ENCODE measurements around the gene KRTAP4-12. TPM values are rescaled to one million over a fixed set of nuclear protein-coding genes. Genes with fewer than 3 reads are reported as not detected.
"Not testable (repeated sequence)": the region's sequence is repeated elsewhere in the genome, so short reads cannot be mapped to it uniquely, and the experiment has no call there.

KRTAP4-12 gene
- total RNA-seq, 4 donors from 2014 or later, result not detected

GRCh38 chr17:41101586-41102259 lies 22.3 kb downstream of the KRTAP4-12 start, which contains the start of gene KRTAP4-16:
KRTAP4-16 (minus strand) TSS chr17:41102209; CDS start chr17:41102209, 0 bp downstream.
- no peak within 1 kb of the TSS for H3K4me3 ChIP-seq
- peaks cover 0 to 15% (median 0%) of the 10 kb centered on the region in 4 donors for H3K27me3 ChIP-seq
- H3K4me1 ChIP-seq, result no peaks in the 10 kb centered on the region
- TF ChIP-seq, protein P1, sequence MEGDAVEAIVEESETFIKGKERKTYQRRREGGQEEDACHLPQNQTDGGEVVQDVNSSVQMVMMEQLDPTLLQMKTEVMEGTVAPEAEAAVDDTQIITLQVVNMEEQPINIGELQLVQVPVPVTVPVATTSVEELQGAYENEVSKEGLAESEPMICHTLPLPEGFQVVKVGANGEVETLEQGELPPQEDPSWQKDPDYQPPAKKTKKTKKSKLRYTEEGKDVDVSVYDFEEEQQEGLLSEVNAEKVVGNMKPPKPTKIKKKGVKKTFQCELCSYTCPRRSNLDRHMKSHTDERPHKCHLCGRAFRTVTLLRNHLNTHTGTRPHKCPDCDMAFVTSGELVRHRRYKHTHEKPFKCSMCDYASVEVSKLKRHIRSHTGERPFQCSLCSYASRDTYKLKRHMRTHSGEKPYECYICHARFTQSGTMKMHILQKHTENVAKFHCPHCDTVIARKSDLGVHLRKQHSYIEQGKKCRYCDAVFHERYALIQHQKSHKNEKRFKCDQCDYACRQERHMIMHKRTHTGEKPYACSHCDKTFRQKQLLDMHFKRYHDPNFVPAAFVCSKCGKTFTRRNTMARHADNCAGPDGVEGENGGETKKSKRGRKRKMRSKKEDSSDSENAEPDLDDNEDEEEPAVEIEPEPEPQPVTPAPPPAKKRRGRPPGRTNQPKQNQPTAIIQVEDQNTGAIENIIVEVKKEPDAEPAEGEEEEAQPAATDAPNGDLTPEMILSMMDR (IDR thresholded peaks at IDR 0.05), result no peak
- no peak for TF ChIP-seq POLR2A (IDR thresholded peaks at IDR 0.05)
- 49 to 76% methylated on average over 8 to 9 of the region's 10 CpGs for WGBS, 2 donors
- no peaks in the 10 kb centered on the region for H3K9me3 ChIP-seq
- no peaks in the 10 kb centered on the region for H3K36me3 ChIP-seq
- no peak within 1 kb of the TSS for H3K27ac ChIP-seq
- DNase-seq, result no peak
- intact Hi-C loops (cut with DNase I), result no loop called here

DNA sequence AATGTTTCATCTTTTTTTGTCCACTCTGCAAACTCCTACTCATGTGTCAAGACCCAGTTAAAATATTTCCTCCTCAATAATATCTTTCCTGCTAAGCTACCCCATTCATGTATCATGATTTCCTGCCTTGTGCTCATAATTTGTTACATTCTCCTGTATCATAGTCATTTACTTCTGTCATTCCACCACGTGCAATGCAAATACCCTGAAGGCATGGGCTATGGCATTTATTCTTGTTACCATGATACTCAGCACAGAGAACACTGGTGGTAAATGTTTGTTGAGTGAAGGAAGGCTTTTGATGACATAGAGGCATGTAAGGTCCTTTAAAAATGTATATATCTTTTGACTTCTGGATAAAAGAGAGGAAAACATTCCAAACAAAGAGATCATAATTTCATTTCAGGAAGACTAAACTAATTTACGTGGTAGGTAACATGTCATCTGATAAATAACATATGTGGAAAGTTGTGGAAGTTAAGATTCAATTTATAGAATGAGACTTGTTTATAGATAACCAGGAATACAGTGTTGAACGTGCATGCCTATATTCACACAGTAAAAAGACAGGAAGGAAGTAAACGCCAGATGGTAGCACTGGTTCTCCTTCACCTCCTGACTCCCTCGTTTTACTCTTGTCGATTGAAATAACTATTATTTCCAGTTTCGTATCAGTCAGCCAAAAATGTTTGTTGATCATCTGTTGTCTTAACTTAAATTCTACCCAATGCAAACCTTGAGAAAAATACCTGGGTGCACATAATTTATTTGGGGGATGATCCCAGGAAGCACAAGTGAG lies 24.1 kb downstream of the KRTAP4-12 start:
- H3K36me3 ChIP-seq; H3K4me3 ChIP-seq; DNase-seq; H3K27ac ChIP-seq; H3K27me3 ChIP-seq; H3K4me1 ChIP-seq; intact Hi-C loops (cut with DNase I); H3K9me3 ChIP-seq: not testable (repeated sequence)
- WGBS, 2 donors, result 45 to 58% methylated on average over 7 of the region's 7 CpGs

- Histone ChIP-seq H3K4me1 (no peaks in the 10 kb centered on the region), H3K27me3 (peaks cover 0 to 5% (median 0%) of the 10 kb centered on the region in 4 donors), H3K27ac (no peak overlapping the region), H3K4me3 (no peak overlapping the region), H3K36me3 (no peaks in the 10 kb centered on the region), H3K9me3 (no peaks in the 10 kb centered on the region)
- intact Hi-C loops (cut with DNase I), result no loop called here
- no peak for DNase-seq
- TF ChIP-seq, protein P1 (IDR thresholded peaks at IDR 0.05), result no peak
- no peak for TF ChIP-seq POLR2A (IDR thresholded peaks at IDR 0.05)
- 41 to 45% methylated on average over 6 of the region's 6 CpGs for WGBS, 2 donors
Measured at GRCh38 chr17:41098481-41098880, 25.5 kb downstream of the KRTAP4-12 start.

- DNase-seq, result no peak
- no peaks in the 10 kb centered on the region for H3K36me3 ChIP-seq
- H3K27me3 ChIP-seq, result peaks cover 0 to 5% (median 0%) of the 10 kb centered on the region in 4 donors
- intact Hi-C loops (cut with DNase I), result no loop called here
- TF ChIP-seq, protein P1 (IDR thresholded peaks at IDR 0.05), result no peak
- TF ChIP-seq POLR2A (IDR thresholded peaks at IDR 0.05), result no peak
- WGBS, 2 donors, result 59 to 60% methylated on average over 4 of the region's 4 CpGs
- H3K4me1 ChIP-seq, result no peaks in the 10 kb centered on the region
- H3K27ac ChIP-seq, result no peak within 1 kb of the TSS
- no peaks in the 10 kb centered on the region for H3K9me3 ChIP-seq
- H3K4me3 ChIP-seq, result no peak within 1 kb of the TSS
Measured at GRCh38 chr17:41098042-41098441, 25.9 kb downstream of the KRTAP4-12 start, which contains the start of gene KRTAP4-8. KRTAP4-8 (minus strand) TSS chr17:41098142; CDS start chr17:41098084, 58 bp downstream.

DNA sequence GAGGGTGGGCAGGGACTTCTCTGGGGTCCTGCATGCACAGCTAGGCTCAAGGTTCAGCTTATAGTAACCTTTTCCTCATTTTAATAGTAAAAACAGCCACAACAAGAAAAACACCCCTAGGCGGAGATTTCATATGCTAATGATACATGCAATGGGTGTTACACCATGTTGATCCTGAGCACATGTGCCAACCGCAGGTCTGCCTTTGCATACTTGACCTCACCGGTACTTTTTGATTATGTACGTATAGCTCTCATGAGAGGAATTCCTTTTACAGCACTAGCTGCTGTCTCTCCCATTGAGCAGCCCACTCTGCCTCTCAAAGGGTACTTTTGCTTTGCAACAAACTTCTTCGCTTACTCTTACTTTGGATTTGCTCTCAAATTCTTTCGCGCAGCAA lies 27.9 kb downstream of the KRTAP4-12 start:
- no peaks in the 10 kb centered on the region for H3K36me3 ChIP-seq
- no peak for DNase-seq
- peaks cover 0 to 5% (median 0%) of the 10 kb centered on the region in 4 donors for H3K27me3 ChIP-seq
- 89 to 90% methylated on average over 7 of the region's 7 CpGs for WGBS, 2 donors
- no peaks in the 10 kb centered on the region for H3K9me3 ChIP-seq
- TF ChIP-seq POLR2A (IDR thresholded peaks at IDR 0.05), result no peak
- TF ChIP-seq, protein P1 (IDR thresholded peaks at IDR 0.05), result no peak
- H3K4me1 ChIP-seq, result no peaks in the 10 kb centered on the region
- intact Hi-C loops (cut with DNase I), result no loop called here
- no peak overlapping the region for H3K27ac ChIP-seq
- H3K4me3 ChIP-seq, result no peak overlapping the region

- intact Hi-C loops (cut with DNase I), result not testable (repeated sequence)
Measured at GRCh38 chr17:41088760-41089352, 35.1 kb downstream of the KRTAP4-12 start.

GRCh38 chr17:41084100-41084856 lies 39.7 kb downstream of the KRTAP4-12 start, which contains the start of gene KRTAP4-7:
KRTAP4-7 (plus strand) TSS chr17:41084150; CDS start chr17:41084207, 57 bp downstream.
- not testable (repeated sequence) for H3K27ac ChIP-seq, DNase-seq
- 66 to 93% methylated on average over 7 to 9 of the region's 14 CpGs for WGBS, 2 donors

More at GRCh38 chr17:41088760-41089352, 35.1 kb downstream of the KRTAP4-12 start:
- H3K9me3 ChIP-seq, DNase-seq, H3K36me3 ChIP-seq, H3K27ac ChIP-seq, H3K4me1 ChIP-seq, H3K4me3 ChIP-seq, H3K27me3 ChIP-seq: not testable (repeated sequence)
- 48 to 56% methylated on average over 3 to 4 of the region's 4 CpGs for WGBS, 2 donors

DNA sequence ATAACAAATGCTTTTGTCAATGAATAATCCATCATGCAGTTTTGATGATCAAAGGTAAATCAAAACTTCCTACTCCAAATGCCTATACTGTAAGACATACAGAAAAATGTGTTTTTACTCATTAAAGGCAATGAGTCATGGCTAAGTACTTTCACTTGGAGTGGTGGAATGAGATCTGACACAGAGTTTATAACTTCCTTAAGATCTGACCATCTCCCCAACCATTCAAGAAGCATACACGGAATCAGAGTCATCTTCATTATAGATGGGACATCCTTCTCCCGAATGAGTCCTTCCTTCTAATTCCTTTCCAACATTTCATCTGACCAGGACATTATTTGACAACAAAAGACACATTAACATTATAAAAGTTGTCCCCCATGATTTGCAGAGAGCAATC lies 40.6 kb downstream of the KRTAP4-12 start:
- intact Hi-C loops (cut with DNase I); H3K4me3 ChIP-seq; H3K36me3 ChIP-seq; H3K4me1 ChIP-seq; H3K9me3 ChIP-seq; H3K27ac ChIP-seq; DNase-seq; H3K27me3 ChIP-seq: not testable (repeated sequence)
- 30 to 52% methylated on average over 2 of the region's 2 CpGs for WGBS, 2 donors

More at GRCh38 chr17:41084100-41084856, 39.7 kb downstream of the KRTAP4-12 start, which contains the start of gene KRTAP4-7:
- intact Hi-C loops (cut with DNase I); H3K4me3 ChIP-seq; H3K27me3 ChIP-seq; H3K4me1 ChIP-seq; H3K36me3 ChIP-seq; H3K9me3 ChIP-seq: not testable (repeated sequence)
